SK-N-SH treated with all-trans-retinoic acid at 6 μM for 48 hours (cell line): ENCODE measurements around the gene ZNF774.

ENCODE experiments used
- ATAC-seq: fragments of 200-7000 bp; cut with Tn5 transposase; 3 replicates; pipeline ENCODE4 v1.9.1; 2020; ENCODE audit warnings: mild to moderate bottlenecking, moderate library complexity
- ARNTL ChIP-seq: fragments of 450-650 bp; formaldehyde crosslinking; IDR thresholded peaks from 2 replicates; pipeline ENCODE4 v1.5.0; 2020; ENCODE audit warnings: low read depth, mild to moderate bottlenecking, moderate library complexity, borderline replicate concordance
- BACH2 ChIP-seq: fragments of 250-450 bp; sonication (Bioruptor Pico); IDR thresholded peaks from 2 replicates; pipeline ENCODE4 v1.9.0; 2021; ENCODE audit warnings: mild to moderate bottlenecking, borderline replicate concordance
- CREB5 ChIP-seq: fragments of 250-450 bp; sonication (Bioruptor Pico); IDR thresholded peaks from 2 replicates; pipeline ENCODE4 v1.5.1; 2020; ENCODE audit warnings: low read depth, mild to moderate bottlenecking, moderate library complexity
- CSDC2 ChIP-seq: fragments of 250-450 bp; sonication (Bioruptor Pico); IDR thresholded peaks from 2 replicates; pipeline ENCODE4 v1.5.0; 2020; ENCODE audit warnings: mild to moderate bottlenecking, moderate library complexity
- ESRRG ChIP-seq: fragments of 250-450 bp; sonication (Bioruptor Pico); IDR thresholded peaks from 2 replicates; pipeline ENCODE4 v1.6.1; 2021; ENCODE audit warnings: mild to moderate bottlenecking
- GLIS3 ChIP-seq: fragments of 250-450 bp; sonication (Bioruptor Pico); IDR thresholded peaks from 2 replicates; pipeline ENCODE4 v1.5.0; 2020; ENCODE audit warnings: mild to moderate bottlenecking, moderate library complexity
- ISL1 ChIP-seq: fragments of 250-450 bp; sonication (Bioruptor Pico); IDR thresholded peaks from 2 replicates; pipeline ENCODE4 v2.1.2; 2022; ENCODE audit warnings: mild to moderate bottlenecking, moderate library complexity
- OSR1 ChIP-seq: fragments of 250-450 bp; sonication (Bioruptor Pico); IDR thresholded peaks from 2 replicates; pipeline ENCODE4 v1.8.0; 2022; ENCODE audit warnings: moderate library complexity, mild to moderate bottlenecking, inconsistent platforms
- POU6F1 ChIP-seq: fragments of 250-450 bp; sonication (Bioruptor Pico); IDR thresholded peaks from 2 replicates; pipeline ENCODE4 v1.8.0; 2021; ENCODE audit warnings: low read depth, mild to moderate bottlenecking, moderate library complexity, borderline replicate concordance
- PPARA ChIP-seq: fragments of 250-450 bp; sonication (Bioruptor Pico); IDR thresholded peaks from 2 replicates; pipeline ENCODE4 v1.5.0; 2020; ENCODE audit warnings: mild to moderate bottlenecking, borderline replicate concordance
- RARB ChIP-seq: fragments of 250-450 bp; sonication (Bioruptor Pico); IDR thresholded peaks from 2 replicates; pipeline ENCODE4 v1.8.0; 2021; ENCODE audit warnings: mild to moderate bottlenecking, moderate library complexity
- SNAI2 ChIP-seq: fragments of 250-450 bp; sonication (Bioruptor Pico); IDR thresholded peaks from 2 replicates; pipeline ENCODE4 v1.5.0; 2020; ENCODE audit warnings: mild to moderate bottlenecking, moderate library complexity
- TCF4 ChIP-seq: fragments of 250-450 bp; sonication (Bioruptor Pico); IDR thresholded peaks from 2 replicates; pipeline ENCODE4 v1.8.0; 2021; ENCODE audit warnings: mild to moderate bottlenecking, moderate library complexity, borderline replicate concordance
- TOX ChIP-seq: fragments of 250-450 bp; sonication (Bioruptor Pico); IDR thresholded peaks from 2 replicates; pipeline ENCODE4 v1.8.0; 2021; ENCODE audit warnings: mild to moderate bottlenecking, moderate library complexity, borderline replicate concordance
- ZC3H10 ChIP-seq: fragments of 250-450 bp; sonication (Bioruptor Pico); IDR thresholded peaks from 2 replicates; pipeline ENCODE4 v1.5.1; 2021; ENCODE audit warnings: mild to moderate bottlenecking, moderate library complexity
- ZFP3 ChIP-seq: fragments of 250-450 bp; sonication (Bioruptor Pico); IDR thresholded peaks from 2 replicates; pipeline ENCODE4 v1.5.0; 2020; ENCODE audit warnings: mild to moderate bottlenecking, moderate library complexity
- ZFP30 ChIP-seq: fragments of 450-650 bp; formaldehyde crosslinking; IDR thresholded peaks from 2 replicates; pipeline ENCODE4 v1.5.0; 2022; ENCODE audit warnings: mild to moderate bottlenecking, moderate library complexity
- ZNF565 ChIP-seq: fragments of 450-650 bp; formaldehyde crosslinking; conservative IDR thresholded peaks from 2 replicates; pipeline ENCODE4 v1.5.0; 2020; ENCODE audit warnings: low read depth, mild to moderate bottlenecking, moderate library complexity
- ZNF70 ChIP-seq: fragments of 450-650 bp; formaldehyde crosslinking; IDR thresholded peaks from 2 replicates; pipeline ENCODE4 v1.5.0; 2020; ENCODE audit warnings: mild to moderate bottlenecking, moderate library complexity
- ZNF8 ChIP-seq: fragments of 450-650 bp; formaldehyde crosslinking; IDR thresholded peaks from 2 replicates; pipeline ENCODE4 v1.5.0; 2020; ENCODE audit warnings: mild to moderate bottlenecking, moderate library complexity
- TF ChIP-seq, protein P1 (sequence below): fragments of 250-450 bp; sonication (Bioruptor Pico); IDR thresholded peaks from 2 replicates; pipeline ENCODE4 v1.5.1; 2021; ENCODE audit warnings: mild to moderate bottlenecking, moderate library complexity
- TF ChIP-seq, protein P2 (sequence below): fragments of 250-450 bp; sonication (Bioruptor Pico); IDR thresholded peaks from 2 replicates; pipeline ENCODE4 v1.8.0; 2020; ENCODE audit warnings: mild to moderate bottlenecking, moderate library complexity, borderline replicate concordance

ZNF774 gene

DNA sequence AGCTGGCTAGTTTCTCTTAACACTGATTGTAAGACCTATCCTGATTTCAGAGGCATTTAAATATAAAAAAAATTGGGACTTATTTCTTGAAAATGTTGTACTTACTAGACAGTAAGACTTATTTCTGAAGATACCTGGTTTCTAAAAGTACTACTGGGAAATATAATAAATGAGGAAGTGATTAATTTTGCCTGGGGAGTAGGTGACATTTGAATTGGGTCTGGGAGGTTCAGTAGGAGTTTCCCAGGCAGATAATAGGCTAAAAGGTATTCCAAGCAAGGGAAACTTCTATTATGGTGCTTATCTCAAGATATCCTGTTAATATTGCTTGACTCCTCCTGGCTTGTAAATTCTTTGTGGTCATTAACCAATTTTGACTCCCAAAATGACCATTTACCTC lies 29.4 kb downstream of the ZNF774 start:
- TF ChIP-seq RARB (no peak), ZFP3 (CRISPR knock-in tag) (peak; percentile 39; the same call in 1 of the 2 replicates)
- ATAC-seq, result no peak

DNA sequence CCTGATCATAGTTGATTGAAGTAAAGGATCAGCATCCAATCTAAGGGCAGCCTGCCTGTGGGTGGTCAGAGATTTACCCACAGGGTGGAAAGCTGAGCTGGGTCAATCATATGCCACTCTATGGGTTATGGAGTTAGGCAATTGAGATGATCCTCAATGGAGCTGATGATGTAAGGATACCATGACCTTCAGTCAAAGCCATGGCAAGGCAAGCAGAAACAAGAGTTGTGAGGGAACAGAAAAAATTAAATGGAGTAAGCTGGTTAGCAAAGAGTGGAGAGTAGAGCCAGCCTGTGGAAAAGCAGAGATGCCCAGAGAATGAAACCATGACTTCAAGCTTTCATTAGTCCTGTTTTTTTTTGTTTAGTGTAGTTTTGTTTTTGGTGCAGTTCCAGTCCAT lies 30.2 kb downstream of the ZNF774 start:
- no peak for ATAC-seq
- no peak for TF ChIP-seq TCF4 (CRISPR knock-in tag)
- TF ChIP-seq ESRRG (CRISPR knock-in tag), result no peak
- TF ChIP-seq ISL1 (CRISPR knock-in tag), result no peak
- no peak for TF ChIP-seq GLIS3 (CRISPR knock-in tag)
- no peak for TF ChIP-seq ARNTL
- no peak for TF ChIP-seq CSDC2 (CRISPR knock-in tag)
- TF ChIP-seq OSR1 (CRISPR knock-in tag), result no peak
- no peak for TF ChIP-seq SNAI2
- TF ChIP-seq PPARA (CRISPR knock-in tag), result no peak
- TF ChIP-seq, protein P1, sequence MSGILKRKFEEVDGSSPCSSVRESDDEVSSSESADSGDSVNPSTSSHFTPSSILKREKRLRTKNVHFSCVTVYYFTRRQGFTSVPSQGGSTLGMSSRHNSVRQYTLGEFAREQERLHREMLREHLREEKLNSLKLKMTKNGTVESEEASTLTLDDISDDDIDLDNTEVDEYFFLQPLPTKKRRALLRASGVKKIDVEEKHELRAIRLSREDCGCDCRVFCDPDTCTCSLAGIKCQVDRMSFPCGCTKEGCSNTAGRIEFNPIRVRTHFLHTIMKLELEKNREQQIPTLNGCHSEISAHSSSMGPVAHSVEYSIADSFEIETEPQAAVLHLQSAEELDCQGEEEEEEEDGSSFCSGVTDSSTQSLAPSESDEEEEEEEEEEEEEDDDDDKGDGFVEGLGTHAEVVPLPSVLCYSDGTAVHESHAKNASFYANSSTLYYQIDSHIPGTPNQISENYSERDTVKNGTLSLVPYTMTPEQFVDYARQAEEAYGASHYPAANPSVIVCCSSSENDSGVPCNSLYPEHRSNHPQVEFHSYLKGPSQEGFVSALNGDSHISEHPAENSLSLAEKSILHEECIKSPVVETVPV (CRISPR knock-in tag), result no peak
- no peak for TF ChIP-seq ZFP3 (CRISPR knock-in tag)
- no peak for TF ChIP-seq ZNF70 (CRISPR knock-in tag)
- no peak for TF ChIP-seq ZNF8
- TF ChIP-seq POU6F1 (CRISPR knock-in tag), result no peak
- TF ChIP-seq BACH2 (CRISPR knock-in tag), result no peak

- no peak for TF ChIP-seq ARNTL
- no peak for TF ChIP-seq ZC3H10 (CRISPR knock-in tag)
- TF ChIP-seq SNAI2, result no peak
- no peak for ATAC-seq
Observed at GRCh38 chr15:90386221-90386620, 34.1 kb downstream of the ZNF774 start.

GRCh38 chr15:90387534-90388461 lies 35.7 kb downstream of the ZNF774 start, which contains the start of gene IQGAP1:
TSS of gene IQGAP1 (plus strand) at chr15:90388242. CDS start at chr15:90388342, 100 bp downstream.
- TF ChIP-seq TOX (CRISPR knock-in tag), result no peak
- TF ChIP-seq RARB, result no peak
- TF ChIP-seq, protein P1 (CRISPR knock-in tag), result no peak
- no peak for TF ChIP-seq ZC3H10 (CRISPR knock-in tag)
- TF ChIP-seq ZNF8, result no peak
- TF ChIP-seq CREB5 (CRISPR knock-in tag), result no peak
- no peak for TF ChIP-seq ZNF565
- no peak for TF ChIP-seq TCF4 (CRISPR knock-in tag)
- no peak for TF ChIP-seq ZFP30 (CRISPR knock-in tag)
- no peak for TF ChIP-seq ZFP3 (CRISPR knock-in tag)
- TF ChIP-seq, protein P2, sequence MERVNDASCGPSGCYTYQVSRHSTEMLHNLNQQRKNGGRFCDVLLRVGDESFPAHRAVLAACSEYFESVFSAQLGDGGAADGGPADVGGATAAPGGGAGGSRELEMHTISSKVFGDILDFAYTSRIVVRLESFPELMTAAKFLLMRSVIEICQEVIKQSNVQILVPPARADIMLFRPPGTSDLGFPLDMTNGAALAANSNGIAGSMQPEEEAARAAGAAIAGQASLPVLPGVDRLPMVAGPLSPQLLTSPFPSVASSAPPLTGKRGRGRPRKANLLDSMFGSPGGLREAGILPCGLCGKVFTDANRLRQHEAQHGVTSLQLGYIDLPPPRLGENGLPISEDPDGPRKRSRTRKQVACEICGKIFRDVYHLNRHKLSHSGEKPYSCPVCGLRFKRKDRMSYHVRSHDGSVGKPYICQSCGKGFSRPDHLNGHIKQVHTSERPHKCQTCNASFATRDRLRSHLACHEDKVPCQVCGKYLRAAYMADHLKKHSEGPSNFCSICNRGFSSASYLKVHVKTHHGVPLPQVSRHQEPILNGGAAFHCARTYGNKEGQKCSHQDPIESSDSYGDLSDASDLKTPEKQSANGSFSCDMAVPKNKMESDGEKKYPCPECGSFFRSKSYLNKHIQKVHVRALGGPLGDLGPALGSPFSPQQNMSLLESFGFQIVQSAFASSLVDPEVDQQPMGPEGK, result no peak
- TF ChIP-seq ISL1 (CRISPR knock-in tag), result no peak
- no peak for TF ChIP-seq GLIS3 (CRISPR knock-in tag)
- TF ChIP-seq SNAI2, result no peak
- peak; percentile 98 for ATAC-seq
